Hematopoietic multipotent progenitor cell treated with erythropoietin and hydrocortisone succinate and interleukin-3 and kit ligand, for 6 days (in vitro differentiated cells): ENCODE data around the gene B4GALNT3.

Source experiments
- DNase-seq: peaks from one replicate; pipeline ENCODE4 v3.0.0-alpha.2; 2015

The B4GALNT3 gene

GRCh38 chr12:602700-603068, 142.9 kb downstream of the B4GALNT3 start:
- no peak for DNase-seq

DNA sequence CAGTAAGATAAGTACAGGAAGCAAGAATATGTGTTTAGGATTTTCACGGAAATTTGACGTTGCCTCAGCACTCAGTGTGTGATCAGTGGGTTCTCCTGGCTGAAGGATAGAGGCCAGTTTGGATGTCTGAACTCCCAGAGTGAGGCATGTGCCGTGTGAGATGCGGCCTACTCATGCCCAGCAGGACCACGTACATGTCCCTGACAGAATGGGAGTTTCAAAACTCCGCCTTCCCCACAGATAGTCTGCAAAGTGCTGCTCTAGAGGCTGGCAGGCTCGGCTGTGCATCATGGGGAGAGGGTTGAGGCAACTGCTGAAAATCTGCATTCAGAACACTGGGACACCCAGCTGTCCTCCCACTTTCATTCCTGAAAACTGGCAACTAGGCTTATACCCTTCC, 145.2 kb downstream of the B4GALNT3 start:
- no peak for DNase-seq

GRCh38 chr12:607541-608001, 147.8 kb downstream of the B4GALNT3 start:
- DNase-seq: no peak

GRCh38 chr12:608413-608812, 148.7 kb downstream of the B4GALNT3 start:
- no peak for DNase-seq

- DNase-seq: no peak
Measured at GRCh38 chr12:608921-609320, 149.2 kb downstream of the B4GALNT3 start.

GRCh38 chr12:611721-612120, 152.0 kb downstream of the B4GALNT3 start:
- no peak for DNase-seq

DNA sequence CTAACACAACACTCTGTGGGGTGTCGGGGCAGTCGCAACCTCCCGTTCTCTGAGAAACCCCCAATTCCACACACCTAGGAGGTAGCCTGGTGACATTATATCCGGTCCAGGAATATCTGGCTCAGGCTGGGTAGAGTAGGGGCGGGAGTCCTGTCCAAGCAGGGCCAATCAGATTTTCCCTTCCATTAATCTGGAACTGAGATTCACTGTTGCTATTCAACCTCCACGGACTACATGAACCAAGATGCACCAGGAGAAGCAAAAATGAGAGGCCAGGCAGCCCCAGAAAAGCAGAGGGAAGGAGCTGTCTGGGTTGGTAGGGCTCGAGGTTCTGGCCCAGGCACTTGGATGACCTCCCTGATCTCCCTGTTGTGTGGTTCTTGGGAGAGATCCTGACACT, 152.6 kb downstream of the B4GALNT3 start:
- no peak for DNase-seq

GRCh38 chr12:612886-613285, 153.1 kb downstream of the B4GALNT3 start:
- DNase-seq: no peak
